ENCODE measurements around the gene SWT1.
"Not testable (repeated sequence)": the region's sequence is repeated elsewhere in the genome, so short reads cannot be mapped to it uniquely, and the experiment has no call there.

The SWT1 gene

GRCh38 chr1:185252404-185252803, 95.4 kb downstream of the SWT1 start:
- not testable (repeated sequence) for DNase-seq

- DNase-seq, result not testable (repeated sequence)
Measured at GRCh38 chr1:185255595-185255994, 98.6 kb downstream of the SWT1 start.

- peak; percentile 21 for DNase-seq
Measured at GRCh38 chr1:185257116-185257949, 100.4 kb downstream of the SWT1 start.

GRCh38 chr1:185257950-185258208, 100.9 kb downstream of the SWT1 start:
- no peak for DNase-seq

GRCh38 chr1:185258676-185259075, 101.7 kb downstream of the SWT1 start:
- no peak for DNase-seq

GRCh38 chr1:185260611-185261010, 103.6 kb downstream of the SWT1 start:
- no peak for DNase-seq

GRCh38 chr1:185262151-185262550, 105.2 kb downstream of the SWT1 start:
- DNase-seq, result no peak

GRCh38 chr1:185263292-185263691, 106.3 kb downstream of the SWT1 start:
- DNase-seq, result no peak

GRCh38 chr1:185263780-185264179, 106.8 kb downstream of the SWT1 start:
- no peak for DNase-seq

- DNase-seq, result no peak
Measured at GRCh38 chr1:185265314-185265713, 108.3 kb downstream of the SWT1 start.

GRCh38 chr1:185267301-185267700, 110.3 kb downstream of the SWT1 start:
- DNase-seq, result no peak

- no peak for DNase-seq
Measured at GRCh38 chr1:185267701-185268100, 110.7 kb downstream of the SWT1 start.

GRCh38 chr1:185268352-185268751, 111.4 kb downstream of the SWT1 start:
- DNase-seq, result no peak

GRCh38 chr1:185271921-185272320, 115.0 kb downstream of the SWT1 start:
- no peak for DNase-seq

GRCh38 chr1:185279571-185279970, 122.6 kb downstream of the SWT1 start:
- no peak for DNase-seq

GRCh38 chr1:185280589-185280988, 123.6 kb downstream of the SWT1 start:
- DNase-seq, result no peak

GRCh38 chr1:185281245-185281644, 124.3 kb downstream of the SWT1 start:
- no peak for DNase-seq

GRCh38 chr1:185284116-185284515, 127.1 kb downstream of the SWT1 start:
- no peak for DNase-seq

GRCh38 chr1:185284533-185285276, 127.7 kb downstream of the SWT1 start:
- no peak for DNase-seq

- no peak for DNase-seq
Measured at GRCh38 chr1:185287451-185287850, 130.5 kb downstream of the SWT1 start.

- DNase-seq, result no peak
Measured at GRCh38 chr1:185288435-185288834, 131.5 kb downstream of the SWT1 start.

GRCh38 chr1:185289880-185290279, 132.9 kb downstream of the SWT1 start:
- DNase-seq, result no peak

- DNase-seq, result no peak
Measured at GRCh38 chr1:185291159-185291558, 134.2 kb downstream of the SWT1 start.

- no peak for DNase-seq
Measured at GRCh38 chr1:185291652-185292051, 134.7 kb downstream of the SWT1 start.

- DNase-seq, result no peak
Measured at GRCh38 chr1:185292237-185292636, 135.3 kb downstream of the SWT1 start.

All from NCI-H345 (cell line).